T-cell (primary cell): Measurements from ENCODE around the gene CADM1. TPM values are rescaled to one million over a fixed set of nuclear protein-coding genes. Genes with fewer than 3 reads are reported as not detected.

ENCODE experiments used
- ATAC-seq, 4 experiments: fragments of 200-7000 bp in 3 of 4; fragments of 150-1000 bp in 1 of 4; cut with Tn5 transposase; replicated peaks in 1 of 4; 1 replicate in 3 of 4; 2 replicates in 1 of 4; pipeline ENCODE4 v1.10.0; 2021; ENCODE audit warnings: moderate library complexity in 3 of 4, mild to moderate bottlenecking in 2 of 4, moderate number of reproducible peaks in 1 of 4
- CTCF ChIA-PET, 2 donors: fragments of 300-600 bp; sonication (Branson Sonifier 250); formaldehyde crosslinking; loops; one replicate each; lab custom pipeline; 2022; ENCODE audit warnings: antibody characterized with exemption in 2 of 2; lab: Charles Lee
- POLR2A ChIA-PET, 2 donors: fragments of 300-600 bp; sonication (Branson Sonifier 250); formaldehyde crosslinking; loops; one replicate each; lab custom pipeline; 2022; ENCODE audit warnings: antibody characterized with exemption in 2 of 2; lab: Charles Lee
- DNase-seq, 35 experiments: peaks; one replicate each; pipeline versions ENCODE4 v3.0.0 to v3.0.0-alpha.2; 2013 to 2023
- H3K27ac ChIP-seq: one replicate; pipeline ENCODE4 v1.5.1; 2013; ENCODE audit warnings: low read length
- H3K27me3 ChIP-seq, 2 experiments: replicated peaks in 1 of 2; 1 replicate in 1 of 2; 2 replicates in 1 of 2; pipeline versions ENCODE4 v1.6.1 to v1.7.0; 2013; ENCODE audit warnings: low read length in 1 of 2, mixed read lengths in 1 of 2; ENCODE audit not compliant: control insufficient read depth in 2 of 2, insufficient read depth in 2 of 2; ENCODE audit errors: extremely low read depth in 1 of 2
- H3K36me3 ChIP-seq, 2 donors: 1 replicate in 1 of 2; 2 replicates in 1 of 2; pipeline versions ENCODE4 v1.6.1 to v1.7.0; 2013; ENCODE audit warnings: low read length in 1 of 2; ENCODE audit not compliant: control insufficient read depth in 2 of 2, insufficient read depth in 1 of 2; ENCODE audit errors: extremely low read depth in 1 of 2
- H3K4me1 ChIP-seq, 2 experiments: 1 replicate in 1 of 2; 2 replicates in 1 of 2; pipeline versions ENCODE4 v1.6.1 to v1.7.0; 2013; ENCODE audit warnings: low read length in 2 of 2, mixed read lengths in 1 of 2; ENCODE audit not compliant: insufficient read depth in 2 of 2, control insufficient read depth in 1 of 2; ENCODE audit errors: extremely low read depth in 1 of 2
- H3K4me3 ChIP-seq, 2 donors: 1 replicate in 1 of 2; 2 replicates in 1 of 2; pipeline versions ENCODE4 v1.5.1 to v1.7.0; 2013; ENCODE audit warnings: mild to moderate bottlenecking in 2 of 2, low read length in 1 of 2, moderate library complexity in 1 of 2; ENCODE audit not compliant: control insufficient read depth in 1 of 2; ENCODE audit errors: extremely low read depth in 1 of 2
- H3K9me3 ChIP-seq: 2 replicates; pipeline ENCODE4 v1.7.0; 2013
- H3K27ac Mint-ChIP-seq, 2 donors: one replicate each; pipeline ENCODE4 v1.8.0; 2020 to 2021; ENCODE audit warnings: mild to moderate bottlenecking in 2 of 2, mixed read lengths in 2 of 2
- H3K27me3 Mint-ChIP-seq, 2 donors: one replicate each; pipeline ENCODE4 v1.8.0; 2021 to 2022; ENCODE audit warnings: mixed read lengths in 2 of 2
- H3K36me3 Mint-ChIP-seq: one replicate; pipeline ENCODE4 v1.8.0; 2021; ENCODE audit warnings: mixed read lengths
- H3K4me1 Mint-ChIP-seq, 3 donors: one replicate each; pipeline ENCODE4 v1.8.0; 2020 to 2022; ENCODE audit warnings: mixed read lengths in 3 of 3, mild to moderate bottlenecking in 1 of 3
- H3K4me3 Mint-ChIP-seq, 3 donors: one replicate each; pipeline ENCODE4 v1.8.0; 2020 to 2022; ENCODE audit warnings: mild to moderate bottlenecking in 3 of 3, mixed read lengths in 3 of 3, moderate library complexity in 3 of 3
- H3K9me3 Mint-ChIP-seq, 3 donors: one replicate each; pipeline ENCODE4 v1.8.0; 2020 to 2022; ENCODE audit warnings: mixed read lengths in 3 of 3
- WGBS: methylation state at CpG from one replicate; pipeline ENCODE4 v1.1.5; 2013; ENCODE audit warnings: missing lambda C conversion rate; ENCODE audit not compliant: insufficient coverage; 5-methylcytosine and 5-hydroxymethylcytosine counted together
- total RNA-seq, 35 experiments: library from RNA in 6 of 35; stranded (reverse) in 6 of 35; fragments of 120-200 nt in 1 of 35; gene quantifications; one replicate each; pipeline versions ENCODE4 v1.2.1 to v1.2.4 and lab custom pipeline; 2013 to 2026

The CADM1 gene
- total RNA-seq, 5 donors from 2014 or later (not counting 1 experiment from before 2014, with no cell fraction given) = 2.1 to 6.7 (median 3.1) TPM

DNA sequence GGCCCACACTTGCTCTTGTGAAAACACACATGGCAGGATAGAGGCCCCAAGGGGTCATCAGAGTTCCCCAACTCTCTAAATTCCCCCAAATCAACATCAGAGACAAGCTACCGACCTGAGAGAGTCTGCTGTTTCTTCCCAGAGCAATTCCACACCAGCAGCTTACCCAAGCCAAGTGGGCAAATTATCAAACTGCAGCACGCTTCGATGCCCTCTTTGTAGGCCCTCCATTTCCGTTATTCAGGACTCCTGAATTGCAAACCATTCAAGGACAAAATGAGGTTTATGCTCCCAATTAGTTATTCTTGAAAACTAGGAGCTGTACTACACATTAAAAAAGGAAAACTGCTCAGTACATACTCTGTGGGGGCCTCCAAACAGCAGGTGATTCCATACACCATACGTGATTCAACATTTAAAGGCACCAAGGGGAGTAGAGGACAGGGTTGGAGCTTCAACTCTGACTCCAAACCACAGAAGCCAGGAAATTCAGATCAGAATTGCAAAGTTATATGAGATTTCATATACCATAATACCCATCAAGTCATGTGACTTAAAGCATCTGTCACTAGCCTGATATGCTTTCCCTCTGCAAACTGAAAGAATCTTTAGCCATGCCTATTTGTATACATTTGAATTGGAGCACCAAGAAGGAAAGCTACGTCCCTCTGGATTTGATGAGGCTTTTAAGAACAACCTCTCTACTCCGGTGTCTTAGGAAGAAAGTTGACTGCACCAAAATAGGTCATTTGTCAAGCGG is 234.8 kb downstream of the CADM1 start:
- no peaks in the 10 kb centered on the region for H3K4me1 Mint-ChIP-seq
- H3K27me3 Mint-ChIP-seq = peaks cover 1 to 10% of the 10 kb centered on the region in 2 donors
- DNase-seq (no peak), ATAC-seq (no peak)
- no peaks in the 10 kb centered on the region for H3K27me3 ChIP-seq
- CTCF ChIA-PET = no interaction called here
- H3K4me3 ChIP-seq = no peak overlapping the region
- H3K4me3 Mint-ChIP-seq = no peak overlapping the region
- H3K36me3 ChIP-seq = no peaks in the 10 kb centered on the region
- no peak overlapping the region for H3K27ac Mint-ChIP-seq
- H3K9me3 ChIP-seq = no peaks in the 10 kb centered on the region
- POLR2A ChIA-PET = no interaction called here
- H3K9me3 Mint-ChIP-seq = no peaks in the 10 kb centered on the region
- 67% methylated on average over 4 of the region's 8 CpGs for WGBS
- H3K36me3 Mint-ChIP-seq = no peaks in the 10 kb centered on the region
- peaks cover 0 to 3% of the 10 kb centered on the region in 2 experiments for H3K4me1 ChIP-seq
- no peak overlapping the region for H3K27ac ChIP-seq

DNA sequence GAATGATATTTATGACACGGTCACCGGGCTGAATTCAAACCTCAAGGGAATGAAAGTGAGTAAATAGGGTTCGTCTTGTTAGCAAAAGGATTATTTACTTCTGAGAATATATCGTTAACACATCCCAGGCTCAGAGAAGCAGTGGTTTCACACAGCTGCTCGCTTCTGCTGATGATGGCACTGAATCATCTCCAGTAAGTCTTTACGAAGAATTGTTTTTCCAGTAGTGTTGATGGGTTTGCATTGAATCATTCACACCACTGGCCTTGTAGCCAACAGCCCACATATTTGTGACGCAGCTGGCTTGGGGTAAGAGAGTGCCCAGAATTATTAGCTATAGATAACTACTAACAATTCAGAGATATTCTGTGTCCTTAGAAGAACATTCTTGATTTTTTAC is 236.3 kb downstream of the CADM1 start:
- ATAC-seq = no peak
- H3K4me3 ChIP-seq = no peak overlapping the region
- 100% methylated on average over 1 of the region's 7 CpGs for WGBS
- H3K36me3 Mint-ChIP-seq = no peaks in the 10 kb centered on the region
- H3K27me3 Mint-ChIP-seq = peaks cover 1 to 8% of the 10 kb centered on the region in 2 donors
- no peaks in the 10 kb centered on the region for H3K4me1 Mint-ChIP-seq
- H3K27ac ChIP-seq = peak overlapping the region; percentile 52
- H3K4me1 ChIP-seq = peaks cover 0 to 3% of the 10 kb centered on the region in 2 experiments
- POLR2A ChIA-PET = no interaction called here
- H3K9me3 ChIP-seq = no peaks in the 10 kb centered on the region
- H3K9me3 Mint-ChIP-seq = no peaks in the 10 kb centered on the region
- no peaks in the 10 kb centered on the region for H3K36me3 ChIP-seq
- no peak overlapping the region for H3K4me3 Mint-ChIP-seq
- H3K27ac Mint-ChIP-seq = no peak overlapping the region
- DNase-seq = peak in 6 of 35 experiments; percentile 1 to 29 (median 6)
- no peaks in the 10 kb centered on the region for H3K27me3 ChIP-seq
- CTCF ChIA-PET = interaction anchor here in 1 of 2 donors (0.7 kb wide), 1 partner anchor 8 kb away, joined by 3 read pairs; no protein-coding TSS in a partner anchor

DNA sequence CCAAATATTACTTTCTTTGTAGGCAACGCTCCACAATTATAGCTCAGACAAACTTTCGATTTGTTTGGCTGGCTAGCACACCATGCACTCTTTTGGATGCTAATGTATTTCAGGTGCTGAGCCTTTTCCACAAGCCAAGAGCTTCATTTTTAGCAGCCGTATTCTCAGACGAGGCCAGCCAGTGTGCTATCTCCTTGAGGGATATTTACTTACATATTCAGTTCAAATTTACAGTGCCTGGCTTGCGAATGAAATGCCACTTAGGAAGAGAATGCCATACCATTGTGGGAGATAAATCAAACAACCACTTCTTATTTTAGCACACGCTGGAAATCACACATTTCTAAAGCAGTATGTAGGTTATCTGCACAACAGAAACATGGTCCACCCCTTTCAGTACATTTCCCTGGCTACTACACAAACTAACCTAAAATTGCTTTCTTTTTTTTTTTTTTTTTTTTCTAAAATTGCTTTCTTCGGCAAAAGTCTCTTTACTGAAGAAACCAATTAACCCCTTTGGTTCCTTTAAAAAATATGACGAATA is 236.9 kb downstream of the CADM1 start:
- no peak overlapping the region for H3K27ac Mint-ChIP-seq
- H3K27ac ChIP-seq = peak overlapping the region; percentile 52
- peaks cover 1 to 8% of the 10 kb centered on the region in 2 donors for H3K27me3 Mint-ChIP-seq
- ATAC-seq (no peak), DNase-seq (no peak)
- no peaks in the 10 kb centered on the region for H3K36me3 ChIP-seq
- CTCF ChIA-PET = no interaction called here
- whole genome bisulfite sequencing = 88% methylated on average over 3 of the region's 8 CpGs
- POLR2A ChIA-PET = no interaction called here
- H3K4me3 Mint-ChIP-seq = no peak overlapping the region
- no peaks in the 10 kb centered on the region for H3K27me3 ChIP-seq
- H3K9me3 ChIP-seq = no peaks in the 10 kb centered on the region
- no peaks in the 10 kb centered on the region for H3K4me1 Mint-ChIP-seq
- peaks cover 0 to 3% of the 10 kb centered on the region in 2 experiments for H3K4me1 ChIP-seq
- H3K4me3 ChIP-seq = no peak overlapping the region
- H3K36me3 Mint-ChIP-seq = no peaks in the 10 kb centered on the region
- no peaks in the 10 kb centered on the region for H3K9me3 Mint-ChIP-seq

DNA sequence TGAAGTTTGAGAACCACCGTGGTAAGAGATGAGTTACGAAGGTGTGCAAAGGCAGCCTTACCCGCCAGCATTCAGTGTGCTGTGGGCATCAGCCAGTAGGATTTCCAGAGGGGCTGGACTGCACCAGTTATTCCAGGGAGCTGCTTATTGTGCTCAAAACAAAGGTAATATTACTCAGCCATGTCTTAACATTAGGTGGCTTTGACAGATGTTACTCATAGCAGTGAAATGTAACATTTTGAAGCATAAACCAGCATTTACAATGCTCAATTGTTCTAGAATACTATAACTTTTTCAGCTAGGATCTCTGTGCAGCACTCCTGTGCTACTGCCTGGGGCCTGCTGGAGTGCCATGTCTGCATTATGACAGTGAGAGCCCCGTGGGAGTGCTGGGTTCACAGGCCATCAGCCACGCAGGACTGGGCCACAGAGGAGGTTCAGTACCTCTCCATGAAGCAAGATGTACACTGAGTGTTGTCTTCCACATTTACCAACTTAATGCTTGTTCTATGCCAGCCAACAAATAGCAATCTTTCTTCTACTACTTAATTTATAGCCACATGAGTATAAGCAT is 238.1 kb downstream of the CADM1 start:
- Mint-ChIP-seq H3K4me1 (no peaks in the 10 kb centered on the region), H3K36me3 (no peaks in the 10 kb centered on the region), H3K27ac (no peak overlapping the region), H3K4me3 (no peak overlapping the region), H3K9me3 (no peaks in the 10 kb centered on the region), H3K27me3 (peaks cover 1 to 8% of the 10 kb centered on the region in 2 donors)
- DNase-seq = no peak
- no peaks in the 10 kb centered on the region for H3K27me3 ChIP-seq
- H3K27ac ChIP-seq = no peak overlapping the region
- CTCF ChIA-PET = no interaction called here
- POLR2A ChIA-PET = no interaction called here
- ATAC-seq = no peak
- no peaks in the 10 kb centered on the region for H3K36me3 ChIP-seq
- H3K4me1 ChIP-seq = peaks cover 0 to 3% of the 10 kb centered on the region in 2 experiments
- no peaks in the 10 kb centered on the region for H3K9me3 ChIP-seq
- H3K4me3 ChIP-seq = no peak overlapping the region
- WGBS = 76% methylated on average over 5 of the region's 5 CpGs

DNA sequence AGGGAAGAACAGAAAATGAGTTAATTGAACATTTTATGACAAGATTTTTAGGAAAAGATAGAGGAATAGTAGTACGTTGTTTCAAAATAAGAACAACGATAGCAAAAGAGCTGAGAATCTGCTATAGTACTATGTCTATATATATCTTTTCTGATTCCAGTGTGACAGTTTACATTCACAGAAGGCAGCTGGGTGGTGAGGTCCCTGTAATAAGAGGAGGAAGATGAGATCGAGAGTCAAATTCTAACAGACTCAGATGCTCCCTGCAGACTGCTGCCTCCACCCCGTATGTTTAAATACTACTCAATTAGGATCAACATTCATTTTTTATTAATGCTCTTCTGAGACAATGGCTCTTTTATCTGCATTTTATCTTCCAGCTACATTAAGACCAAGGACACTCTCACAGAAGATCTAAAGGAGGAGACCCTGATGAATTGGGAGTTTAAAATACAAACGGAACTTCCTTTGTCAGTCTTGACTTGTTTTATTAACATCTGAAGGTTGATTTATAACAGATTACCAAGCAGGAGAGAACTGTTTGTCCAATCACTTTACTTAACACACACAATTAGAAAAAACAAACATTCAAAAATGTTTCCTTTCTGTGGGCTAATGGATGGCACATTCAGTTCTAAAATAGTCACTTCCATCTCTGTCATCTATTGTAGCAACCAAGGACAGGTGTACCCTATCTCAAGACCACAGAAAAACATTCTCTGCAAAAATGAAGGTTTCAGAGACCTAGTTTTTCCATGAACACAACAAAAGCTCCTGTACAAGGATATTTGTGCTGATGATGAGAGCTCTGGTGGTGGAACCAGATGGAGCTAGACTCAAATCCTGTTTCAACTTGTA is 240.2 kb downstream of the CADM1 start:
- Mint-ChIP-seq H3K27me3 (peaks cover 1 to 8% of the 10 kb centered on the region in 2 donors), H3K4me1 (no peaks in the 10 kb centered on the region), H3K4me3 (no peak overlapping the region), H3K36me3 (no peaks in the 10 kb centered on the region), H3K27ac (no peak overlapping the region), H3K9me3 (no peaks in the 10 kb centered on the region)
- no peak for ATAC-seq
- no peak overlapping the region for H3K27ac ChIP-seq
- no peaks in the 10 kb centered on the region for H3K9me3 ChIP-seq
- POLR2A ChIA-PET = no interaction called here
- DNase-seq = no peak
- WGBS = no CpG with 5 or more reads among the region's 5 CpGs
- CTCF ChIA-PET = no interaction called here
- H3K4me3 ChIP-seq = no peak overlapping the region
- H3K4me1 ChIP-seq = peaks cover 0 to 3% of the 10 kb centered on the region in 2 experiments
- H3K36me3 ChIP-seq = no peaks in the 10 kb centered on the region
- no peaks in the 10 kb centered on the region for H3K27me3 ChIP-seq

DNA sequence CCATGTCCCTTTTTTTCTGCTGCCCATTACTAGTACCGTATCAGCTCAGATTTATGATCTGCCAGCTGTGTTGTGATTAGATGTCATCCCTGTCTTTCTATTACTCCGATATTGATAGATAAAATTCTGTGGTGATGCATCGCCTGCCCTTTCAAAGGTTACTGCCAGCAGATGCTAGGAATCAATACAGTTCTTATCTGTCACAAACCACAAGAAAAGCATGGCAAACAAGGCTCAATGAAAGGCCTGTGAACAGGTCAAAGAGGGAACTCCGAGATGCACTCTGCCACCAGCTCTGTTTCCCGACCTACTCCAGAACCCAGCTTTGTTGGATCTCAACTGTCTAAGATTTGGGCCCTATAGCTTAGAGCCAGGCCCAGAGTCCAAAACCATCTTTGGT is 246.0 kb downstream of the CADM1 start:
- no peak for ATAC-seq
- no peaks in the 10 kb centered on the region for H3K27me3 Mint-ChIP-seq

More for the DNA sequence above, 246.0 kb downstream of the CADM1 start:
- Mint-ChIP-seq H3K27ac (no peak overlapping the region), H3K9me3 (no peaks in the 10 kb centered on the region), H3K4me3 (no peak overlapping the region), H3K4me1 (peaks cover 0 to 4% (median 2%) of the 10 kb centered on the region in 3 donors), H3K36me3 (no peaks in the 10 kb centered on the region)
- Histone ChIP-seq H3K27me3 (no peaks in the 10 kb centered on the region), H3K9me3 (no peaks in the 10 kb centered on the region), H3K36me3 (no peaks in the 10 kb centered on the region), H3K4me1 (peaks cover 0 to 14% of the 10 kb centered on the region in 2 experiments), H3K27ac (no peak overlapping the region), H3K4me3 (no peak overlapping the region)
- 90% methylated on average over 2 of the region's 5 CpGs for WGBS
- ChIA-PET POLR2A (interaction anchor here in 1 of 2 donors (0.7 kb wide), 2 partner anchors 40 to 46 kb away, joined by 4 to 5 read pairs; no protein-coding TSS in a partner anchor), CTCF (no interaction called here)
- no peak for DNase-seq
